Metanephros (tissue), 1 donor: Measurements from ENCODE around the gene URM1. TPM values are rescaled to one million over a fixed set of nuclear protein-coding genes. Genes with fewer than 3 reads are reported as not detected.

ENCODE experiments used
- total RNA-seq: library from RNA; depleted of rRNA; stranded (reverse); fragments of >200 nt; gene quantifications from one replicate; pipeline ENCODE4 v1.2.3, GENCODE V29; 2014

The URM1 gene
- 38.7 TPM for total RNA-seq

DNA sequence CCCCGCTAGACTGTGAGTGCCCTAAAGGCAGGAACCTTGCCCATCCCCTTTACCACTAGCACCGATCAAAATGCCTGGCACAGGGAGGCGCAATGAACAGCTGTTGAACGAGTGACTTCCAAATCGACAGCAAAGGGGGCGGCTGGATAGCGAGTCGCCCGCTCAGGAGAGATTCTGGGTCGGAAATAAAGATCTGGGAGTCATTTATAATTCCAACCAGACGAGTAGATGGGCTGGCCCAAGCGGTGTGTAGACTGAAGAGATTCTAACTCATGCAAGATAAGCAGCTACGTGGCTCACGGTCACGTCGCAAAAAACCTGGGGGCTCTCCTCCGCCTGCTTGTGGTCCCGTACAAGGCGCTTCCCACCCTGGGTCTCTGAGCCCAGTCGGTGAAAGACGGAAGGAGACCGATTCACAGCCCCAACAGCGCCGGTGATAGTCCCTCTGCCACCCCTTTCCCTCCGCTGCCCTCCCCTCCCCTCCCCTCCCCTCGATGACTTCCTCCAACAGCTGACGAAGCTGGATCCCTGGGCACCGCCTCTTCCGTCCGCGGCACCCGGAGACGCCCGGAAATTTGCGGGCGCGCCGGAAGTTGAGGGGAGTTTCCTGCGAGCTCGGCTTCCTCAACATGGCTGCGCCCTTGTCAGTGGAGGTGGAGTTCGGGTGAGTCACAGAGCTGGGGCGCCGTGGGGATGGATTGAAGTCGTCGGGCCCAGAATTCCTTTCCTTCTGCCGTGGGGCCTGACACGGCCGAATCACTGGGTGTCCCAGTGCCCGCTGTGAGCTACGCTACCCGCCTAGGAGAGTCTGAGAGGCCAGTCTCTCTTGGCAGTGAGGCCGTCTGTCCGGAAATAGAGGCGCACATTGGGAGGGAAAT, at the start of gene URM1:
Gene URM1 (plus strand): TSS at position 623 of the 878 bp plus-strand sequence. CDS start 7 bp downstream, at position 630.

DNA sequence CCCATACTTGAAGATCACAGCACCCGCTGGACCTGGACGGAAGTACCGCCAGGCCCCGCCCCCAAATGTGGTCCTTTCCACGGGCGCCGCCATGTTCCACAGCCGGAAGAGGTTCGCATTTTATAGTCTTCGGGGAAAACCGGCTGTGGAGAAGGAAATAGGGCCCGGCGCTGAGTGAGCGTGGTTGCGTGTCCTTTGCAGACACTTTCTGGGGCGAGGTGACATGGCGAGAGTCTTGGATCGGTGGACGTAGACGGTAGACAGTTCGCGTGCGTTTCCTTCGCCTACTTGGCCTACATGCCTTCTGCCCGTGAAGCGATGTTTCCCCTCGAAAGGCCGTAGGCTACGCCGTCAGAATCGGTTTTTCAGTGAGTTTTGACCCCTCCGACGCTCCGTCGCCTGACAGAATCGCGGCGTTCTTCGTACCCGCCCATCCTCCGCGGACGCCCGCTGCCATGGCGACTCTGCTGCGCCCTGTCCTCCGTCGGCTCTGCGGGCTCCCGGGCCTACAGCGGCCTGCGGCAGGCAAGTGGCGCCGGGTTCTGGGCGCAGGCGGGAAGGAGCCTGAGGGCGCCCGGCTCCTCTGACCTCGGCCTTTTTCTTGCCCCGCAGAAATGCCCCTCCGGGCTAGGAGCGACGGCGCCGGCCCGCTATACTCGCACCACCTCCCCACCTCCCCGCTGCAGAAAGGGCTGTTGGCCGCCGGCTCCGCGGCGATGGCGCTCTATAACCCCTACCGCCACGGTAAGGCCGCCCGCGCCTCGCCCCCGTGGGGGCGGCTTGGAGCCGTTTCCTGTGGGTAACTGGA, 48.6 kb upstream of the URM1 start, which contains the start of the genes COQ4 and TRUB2:
Gene COQ4 (plus strand): TSS at position 436 of the 808 bp plus-strand sequence. CDS start 20 bp downstream, at position 456.
Gene TRUB2 (minus strand): TSS at position 44 of the 808 bp plus-strand sequence. CDS start 39 bp downstream, at position 5.

DNA sequence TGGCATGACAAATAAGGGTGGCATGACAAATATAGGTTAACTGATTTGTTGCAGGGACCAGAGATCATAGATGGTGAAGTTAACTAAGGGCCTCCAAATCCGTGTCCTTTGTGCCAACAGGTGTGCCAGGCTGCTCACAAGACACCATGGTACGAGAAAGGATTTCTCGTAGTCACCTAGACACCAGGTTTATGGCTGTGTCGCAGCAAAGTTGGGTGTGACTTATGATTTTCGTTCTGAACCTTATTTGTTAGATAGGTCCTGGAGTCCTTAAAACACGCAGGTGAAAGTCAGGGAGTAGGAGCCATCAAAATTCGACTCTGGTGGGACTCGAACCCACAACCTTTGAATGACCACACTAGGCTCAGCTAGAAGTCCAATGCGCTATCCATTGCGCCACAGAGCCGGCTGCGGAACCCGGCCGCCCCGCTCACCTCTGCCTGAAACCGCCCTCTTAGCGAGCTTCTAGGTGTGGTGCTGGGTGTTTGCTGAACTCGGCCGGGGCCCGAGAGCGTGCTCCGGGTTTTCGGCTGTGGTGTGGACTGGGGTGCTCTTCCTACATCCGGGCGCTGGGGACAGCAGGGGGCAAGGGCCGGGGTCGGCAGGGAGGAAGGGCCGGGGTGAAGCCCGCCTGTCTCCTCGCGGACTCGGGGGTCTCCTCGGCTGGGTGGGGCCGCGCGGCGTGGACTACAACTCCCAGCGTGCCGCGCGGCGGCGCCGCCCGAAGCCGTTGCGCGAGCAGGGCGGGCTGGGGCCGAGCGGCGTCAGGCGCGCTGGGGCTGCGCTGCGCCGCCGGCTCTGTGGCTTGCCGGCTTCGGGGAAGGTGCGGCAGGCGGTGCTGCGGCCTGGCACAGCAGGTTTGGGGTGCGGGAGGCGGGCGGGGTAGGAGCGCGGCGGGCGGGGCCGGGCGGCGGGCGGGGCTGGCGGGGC, 31.1 kb upstream of the URM1 start, which contains the start of gene SLC27A4:
Gene SLC27A4 (plus strand): TSS at position 767 of the 930 bp plus-strand sequence. CDS start 2,606 bp downstream, outside the sequence.

DNA sequence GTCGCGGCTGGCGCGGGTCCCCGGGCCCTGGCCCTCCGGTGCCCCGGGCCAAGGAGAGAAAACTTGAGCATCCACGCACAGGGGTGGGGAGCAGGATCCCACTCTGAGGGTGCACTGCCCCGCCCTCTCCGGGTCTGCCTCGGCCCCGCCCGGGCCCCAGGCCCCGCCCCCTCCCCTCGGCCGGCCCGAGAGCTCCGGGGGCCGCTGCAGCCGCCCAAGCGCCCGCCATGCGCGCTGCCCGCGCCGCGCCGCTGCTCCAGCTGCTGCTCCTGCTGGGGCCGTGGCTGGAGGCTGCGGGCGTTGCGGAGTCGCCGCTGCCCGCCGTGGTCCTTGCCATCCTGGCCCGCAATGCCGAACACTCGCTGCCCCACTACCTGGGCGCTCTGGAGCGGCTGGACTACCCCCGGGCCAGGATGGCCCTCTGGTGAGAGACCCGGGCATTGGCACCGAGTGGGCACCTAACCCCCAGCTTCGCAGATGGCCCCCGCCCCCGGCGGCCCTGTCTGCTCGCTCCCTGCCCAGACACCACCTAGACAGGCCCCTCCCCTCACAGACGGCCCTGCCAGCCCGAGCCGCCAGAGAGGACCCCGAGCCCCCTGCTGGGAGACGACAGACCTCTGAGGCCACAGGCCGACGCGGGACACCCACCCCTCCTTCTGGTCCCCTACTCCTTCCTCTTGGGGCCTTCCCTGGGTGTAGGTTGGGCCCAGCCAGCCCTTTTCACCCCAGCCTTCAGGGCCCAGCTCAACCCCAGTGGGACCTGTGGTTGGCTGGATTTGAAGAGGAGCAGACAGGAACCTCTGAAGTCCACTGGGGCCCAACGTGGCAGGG, 49.7 kb downstream of the URM1 start, which contains the start of gene CERCAM:
Gene CERCAM (plus strand): TSS at position 207 of the 831 bp plus-strand sequence. CDS start 21 bp downstream, at position 228.

Other genes with a start within 250 kb of the URM1 start
- gene PTGES2, start 243.6 kb upstream of the URM1 start, total RNA-seq: 68.0 TPM
- gene LCN2, start 221.9 kb upstream of the URM1 start, total RNA-seq: 7.1 TPM
- gene BBLN, start 211.1 kb upstream of the URM1 start, total RNA-seq: 46.3 TPM
- 43.8 TPM for gene CIZ1, start 179.8 kb upstream of the URM1 start, total RNA-seq
- gene DNM1, start 168.0 kb upstream of the URM1 start, total RNA-seq: 71.9 TPM
- gene GOLGA2, start 95.4 kb upstream of the URM1 start, total RNA-seq: 84.7 TPM
- 25.7 TPM for gene SWI5, start 95.1 kb upstream of the URM1 start, total RNA-seq
- gene TRUB2, start 48.9 kb upstream of the URM1 start, total RNA-seq: 26.6 TPM
- 61.0 TPM for gene COQ4, start 48.5 kb upstream of the URM1 start, total RNA-seq
- gene SLC27A4, start 30.8 kb upstream of the URM1 start, total RNA-seq: 23.7 TPM
- 43.3 TPM for gene CERCAM, start 49.5 kb downstream of the URM1 start, total RNA-seq
- 25.3 TPM for gene ODF2, start 84.6 kb downstream of the URM1 start, total RNA-seq
- 17.7 TPM for gene GLE1, start 133.3 kb downstream of the URM1 start, total RNA-seq
- 573 TPM for gene SPTAN1, start 181.2 kb downstream of the URM1 start, total RNA-seq